GM12892 (cell line): ENCODE data around the gene CDHR3.

Experiments
- DNase-seq: peaks from one replicate; pipeline ENCODE4 v3.0.0; 2011; ENCODE audit not compliant: insufficient read length
- FAIRE-seq: peaks from 2 replicates; lab custom pipeline; 2011; peaks lifted over from hg19 to GRCh38; lab: Jason Lieb, UNC
- POLR2A ChIP-seq: IDR thresholded peaks from 2 replicates; pipeline ENCODE4 v1.6.1; 2011; ENCODE audit warnings: low read depth, low read length, control low read depth
- POLR2AphosphoS5 ChIP-seq: IDR thresholded peaks from 2 replicates; pipeline ENCODE4 v1.6.1; 2011; ENCODE audit warnings: low read depth, low read length, control low read depth
- TAF1 ChIP-seq: IDR thresholded peaks from 2 replicates; pipeline ENCODE4 v1.6.1; 2011; ENCODE audit warnings: low read depth, mild to moderate bottlenecking, control low read depth, low read length, borderline replicate concordance

The CDHR3 gene

GRCh38 chr7:106057204-106057961 is 94.3 kb downstream of the CDHR3 start:
- no peak for FAIRE-seq
- TF ChIP-seq TAF1 (no peak), POLR2A (no peak), POLR2AphosphoS5 (no peak)
- DNase-seq: no peak

DNA sequence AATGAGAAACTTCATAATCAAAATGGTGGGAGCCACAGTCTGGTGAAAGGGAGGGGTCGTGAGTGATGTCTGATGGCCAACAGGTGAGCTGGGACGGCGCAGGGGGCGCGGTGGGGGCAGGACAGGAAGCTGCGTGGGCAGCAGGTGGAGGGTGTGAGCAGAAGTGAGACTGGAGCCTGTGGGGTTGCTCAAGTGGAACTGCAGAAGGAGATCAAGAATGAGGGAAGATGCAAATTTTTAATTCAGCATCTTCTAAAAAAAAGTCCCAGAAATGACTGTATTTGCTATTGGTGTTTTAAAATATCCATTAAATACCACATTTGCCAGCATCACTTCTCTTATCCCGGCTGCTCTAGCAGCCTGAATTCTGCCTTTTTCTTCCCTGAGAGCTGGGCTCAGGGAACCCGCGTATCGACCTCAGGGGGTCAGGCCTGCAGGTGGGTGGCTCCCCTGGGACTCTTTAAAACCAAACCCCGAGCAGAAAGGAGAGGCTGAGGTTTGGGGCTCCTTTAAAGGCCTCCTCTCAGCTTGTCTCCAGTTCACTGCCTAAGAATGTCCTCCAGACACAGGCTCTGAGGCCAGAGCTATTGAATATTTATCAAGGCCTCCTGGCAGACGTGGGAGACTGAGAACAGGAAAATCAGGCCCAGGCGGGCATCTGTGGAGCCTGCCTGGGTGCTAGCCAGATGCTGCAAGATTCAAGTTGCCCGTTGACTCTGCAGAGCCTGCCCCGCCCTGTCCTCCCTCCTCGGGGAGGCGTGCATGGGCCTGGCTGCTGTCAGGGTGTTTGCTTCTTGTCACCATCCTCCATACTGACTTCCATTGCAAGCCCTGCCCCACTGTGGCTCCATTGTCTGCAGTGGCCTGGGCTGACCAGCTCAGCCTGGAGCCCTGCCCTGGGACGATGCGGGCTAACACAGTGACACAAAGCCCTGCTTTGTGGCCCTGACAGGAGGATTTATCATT is 95.2 kb downstream of the CDHR3 start:
- TF ChIP-seq TAF1 (no peak), POLR2AphosphoS5 (no peak), POLR2A (no peak; the same call in 1 of the 2 replicates)
- FAIRE-seq (peak; percentile 83), DNase-seq (peak; percentile 59)

- no peak for DNase-seq
- FAIRE-seq: no peak
Observed at GRCh38 chr7:106058928-106059324, 95.9 kb downstream of the CDHR3 start.

GRCh38 chr7:106059556-106059955 is 96.5 kb downstream of the CDHR3 start:
- TF ChIP-seq POLR2AphosphoS5: no peak
- FAIRE-seq (no peak), DNase-seq (no peak)

More at GRCh38 chr7:106058928-106059324, 95.9 kb downstream of the CDHR3 start:
- TF ChIP-seq POLR2AphosphoS5 (no peak), TAF1 (no peak), POLR2A (no peak)

DNA sequence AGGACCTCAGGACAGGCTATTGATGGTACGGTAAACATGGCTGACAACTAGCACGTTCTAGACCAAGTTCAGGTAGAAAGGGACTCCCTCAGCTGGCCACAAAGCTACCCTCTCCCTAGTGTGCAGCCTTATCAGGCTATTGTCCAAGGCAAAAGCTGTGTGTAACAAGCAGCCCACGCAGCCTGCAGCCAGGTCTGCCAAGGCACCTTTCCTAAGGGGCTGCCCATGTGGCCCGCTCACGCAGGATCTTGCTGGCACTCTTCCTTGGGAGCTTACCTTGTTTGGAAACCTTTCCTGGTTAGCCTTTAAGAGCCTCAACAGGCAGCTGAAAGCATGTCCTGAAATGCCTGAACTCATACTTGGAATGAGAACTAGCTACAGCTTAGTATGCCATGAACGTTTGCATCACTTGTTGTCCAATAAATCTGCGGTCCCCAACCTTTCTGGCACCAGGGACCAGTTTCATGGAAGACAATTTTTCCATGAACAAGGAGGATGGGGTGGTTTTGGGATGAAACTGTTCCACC is 97.4 kb downstream of the CDHR3 start:
- no peak for FAIRE-seq
- DNase-seq: no peak
- TF ChIP-seq POLR2A (no peak), TAF1 (no peak), POLR2AphosphoS5 (no peak)

- TF ChIP-seq POLR2A (no peak), TAF1 (no peak), POLR2AphosphoS5 (no peak)
- FAIRE-seq (no peak), DNase-seq (no peak)
Observed at GRCh38 chr7:106061301-106061979, 98.4 kb downstream of the CDHR3 start.

GRCh38 chr7:106062006-106062405 is 98.9 kb downstream of the CDHR3 start:
- DNase-seq: no peak
- FAIRE-seq: no peak
- TF ChIP-seq TAF1 (no peak), POLR2A (no peak), POLR2AphosphoS5 (no peak)

DNA sequence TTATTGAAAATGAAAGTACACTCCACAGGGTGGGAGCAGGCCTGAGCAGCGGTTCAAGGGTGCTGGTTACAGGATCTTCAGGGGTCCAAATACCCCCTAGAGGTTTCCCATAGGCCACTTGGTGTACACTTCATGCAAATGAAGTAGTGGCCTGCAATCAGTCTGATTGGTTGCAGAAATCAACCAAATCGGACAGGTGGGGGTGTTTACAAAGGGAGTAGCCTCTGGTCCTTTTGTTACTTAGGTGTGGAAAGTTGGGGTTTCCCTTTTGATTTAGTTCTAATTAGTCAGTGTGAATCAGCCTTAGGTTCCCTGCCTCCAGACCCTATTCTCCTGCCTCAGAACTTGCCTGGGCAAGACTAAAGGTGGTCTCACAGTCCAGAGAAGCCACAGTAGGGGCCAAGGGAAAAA is 99.5 kb downstream of the CDHR3 start:
- DNase-seq: no peak
- TF ChIP-seq POLR2A: no peak
- no peak for FAIRE-seq

DNA sequence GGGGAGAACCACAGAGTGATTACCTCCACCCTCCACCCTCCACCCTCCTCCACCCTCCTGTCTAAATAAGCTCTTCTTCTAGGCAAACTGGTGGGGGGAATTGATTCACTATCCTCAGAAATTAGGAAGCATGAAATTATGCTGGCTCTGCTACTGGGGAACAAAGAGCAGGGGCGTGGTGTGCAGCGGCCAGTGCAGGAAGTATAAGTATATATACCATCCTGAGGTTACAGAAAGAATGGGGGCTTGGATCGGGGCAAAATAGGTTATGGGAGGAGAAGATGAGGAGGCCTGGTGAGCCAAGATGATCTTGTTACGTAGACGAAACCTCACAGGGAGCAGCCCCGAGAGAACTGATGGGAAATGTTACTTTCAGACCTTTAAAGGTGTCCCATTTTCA is 100.0 kb downstream of the CDHR3 start:
- TF ChIP-seq POLR2A (no peak), TAF1 (no peak), POLR2AphosphoS5 (no peak)
- FAIRE-seq: no peak
- no peak for DNase-seq

- DNase-seq (no peak), FAIRE-seq (no peak)
- TF ChIP-seq POLR2AphosphoS5 (no peak), TAF1 (no peak), POLR2A (no peak)
Observed at GRCh38 chr7:106063692-106064091, 100.6 kb downstream of the CDHR3 start.

DNA sequence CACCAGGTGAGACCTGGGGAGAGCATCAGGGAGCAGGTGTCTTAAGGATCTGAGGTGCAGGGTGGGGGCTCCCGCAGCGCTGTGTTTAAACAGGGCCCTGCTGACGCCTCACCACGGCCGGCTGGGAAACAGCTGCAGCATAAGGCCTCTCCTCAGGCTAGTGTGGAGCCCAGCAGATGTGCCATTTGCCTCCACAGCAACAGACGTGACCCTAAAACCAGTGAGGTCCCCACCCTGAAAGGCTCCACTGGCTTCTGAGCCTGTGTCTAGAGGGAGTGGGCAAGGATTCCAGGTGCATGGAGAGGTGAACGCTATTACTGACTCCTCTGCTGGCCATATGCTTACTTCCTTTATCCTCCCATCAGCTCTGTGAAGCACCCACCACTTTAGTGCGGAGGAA is 101.3 kb downstream of the CDHR3 start:
- DNase-seq: no peak
- TF ChIP-seq POLR2AphosphoS5: no peak
- TF ChIP-seq POLR2A: no peak
- no peak for TF ChIP-seq TAF1
- no peak for FAIRE-seq

- no peak for DNase-seq
- FAIRE-seq: no peak
- TF ChIP-seq POLR2AphosphoS5 (no peak), TAF1 (no peak), POLR2A (no peak)
Observed at GRCh38 chr7:106064771-106065574, 101.9 kb downstream of the CDHR3 start.
